Measurements from ENCODE around the gene CYP39A1. TPM values are rescaled to one million over a fixed set of nuclear protein-coding genes. Genes with fewer than 3 reads are reported as not detected.

The CYP39A1 gene
- polyA plus RNA-seq, 1 experiment: not detected

GRCh38 chr6:46526607-46527006, 126.0 kb downstream of the CYP39A1 start:
- no peak overlapping the region for H3K4me3 ChIP-seq (ENCODE audit: low read depth, low read length)
- H3K9me3 ChIP-seq (ENCODE audit: control insufficient read depth, insufficient read depth, low read length): no peaks in the 10 kb centered on the region
- no peaks in the 10 kb centered on the region for H3K27me3 ChIP-seq (ENCODE audit: control insufficient read depth, insufficient read depth, low read length)
- no peak for DNase-seq (ENCODE audit: low read depth, low spot score)
- CTCF ChIA-PET: no interaction called here
- no peak for TF ChIP-seq CTCF (IDR thresholded peaks at IDR 0.05; ENCODE audit: low read depth, low read length)
- no peak overlapping the region for H3K27ac ChIP-seq (ENCODE audit: low read depth, low read length)
- POLR2A ChIA-PET: no interaction called here

- ChIA-PET CTCF (no interaction called here), POLR2A (no interaction called here)
- Histone ChIP-seq H3K27me3 (ENCODE audit: control insufficient read depth, insufficient read depth, low read length) (no peaks in the 10 kb centered on the region), H3K9me3 (ENCODE audit: control insufficient read depth, insufficient read depth, low read length) (no peaks in the 10 kb centered on the region), H3K27ac (ENCODE audit: low read depth, low read length) (no peak overlapping the region), H3K4me3 (ENCODE audit: low read depth, low read length) (no peak overlapping the region)
- DNase-seq (ENCODE audit: low read depth, low spot score): no peak
- no peak for TF ChIP-seq CTCF (IDR thresholded peaks at IDR 0.05; ENCODE audit: low read depth, low read length)
Observed at GRCh38 chr6:46525583-46525982, 127.0 kb downstream of the CYP39A1 start.

GRCh38 chr6:46521464-46521971, 131.1 kb downstream of the CYP39A1 start:
- no peak for TF ChIP-seq CTCF (IDR thresholded peaks at IDR 0.05; ENCODE audit: low read depth, low read length)
- CTCF ChIA-PET: no interaction called here
- Histone ChIP-seq H3K27ac (ENCODE audit: low read depth, low read length) (no peak overlapping the region), H3K9me3 (ENCODE audit: control insufficient read depth, insufficient read depth, low read length) (no peaks in the 10 kb centered on the region), H3K4me3 (ENCODE audit: low read depth, low read length) (no peak overlapping the region), H3K27me3 (ENCODE audit: control insufficient read depth, insufficient read depth, low read length) (no peaks in the 10 kb centered on the region)
- POLR2A ChIA-PET: no interaction called here
- no peak for DNase-seq (ENCODE audit: low read depth, low spot score)

GRCh38 chr6:46517202-46517601, 135.4 kb downstream of the CYP39A1 start:
- TF ChIP-seq CTCF (IDR thresholded peaks at IDR 0.05; ENCODE audit: low read depth, low read length): no peak
- no peak for DNase-seq (ENCODE audit: low read depth, low spot score)
- H3K4me3 ChIP-seq (ENCODE audit: low read depth, low read length): no peak overlapping the region
- H3K9me3 ChIP-seq (ENCODE audit: control insufficient read depth, insufficient read depth, low read length): no peaks in the 10 kb centered on the region
- no peaks in the 10 kb centered on the region for H3K27me3 ChIP-seq (ENCODE audit: control insufficient read depth, insufficient read depth, low read length)
- no peak overlapping the region for H3K27ac ChIP-seq (ENCODE audit: low read depth, low read length)
- ChIA-PET CTCF (no interaction called here), POLR2A (no interaction called here)

GRCh38 chr6:46513533-46513932, 139.1 kb downstream of the CYP39A1 start:
- ChIA-PET POLR2A (no interaction called here), CTCF (interaction anchor here (0.7 kb wide), 1 partner anchor 30 kb away, joined by 5 read pairs; no protein-coding TSS in a partner anchor)
- DNase-seq (ENCODE audit: low read depth, low spot score): no peak
- H3K27ac ChIP-seq (ENCODE audit: low read depth, low read length): no peak overlapping the region
- TF ChIP-seq CTCF (IDR thresholded peaks at IDR 0.05; ENCODE audit: low read depth, low read length): no peak
- H3K27me3 ChIP-seq (ENCODE audit: control insufficient read depth, insufficient read depth, low read length): no peaks in the 10 kb centered on the region
- no peak overlapping the region for H3K4me3 ChIP-seq (ENCODE audit: low read depth, low read length)
- H3K9me3 ChIP-seq (ENCODE audit: control insufficient read depth, insufficient read depth, low read length): no peaks in the 10 kb centered on the region

All from AG04450 (cell line).